Caco-2 (cell line): ENCODE results near the gene ELMO1. TPM values are rescaled to one million over a fixed set of nuclear protein-coding genes. Genes with fewer than 3 reads are reported as not detected.

Experiments
- BruUV-seq: library from RNA; stranded (reverse); fragments of 400-500 nt; replicated peaks from 2 replicates; lab custom pipeline; 2021; lab: Mats Ljungman, UMichigan
- CTCF ChIA-PET: fragments of 300-600 bp; sonication (Branson Sonifier 250); formaldehyde crosslinking; loops from one replicate; lab custom pipeline; 2022; ENCODE audit warnings: antibody characterized with exemption; lab: Charles Lee
- POLR2A ChIA-PET: fragments of 300-600 bp; sonication (Branson Sonifier 250); formaldehyde crosslinking; loops from one replicate; lab custom pipeline; 2022; ENCODE audit warnings: antibody characterized with exemption; lab: Charles Lee
- DNase-seq, 2 experiments: peaks; one replicate each; pipeline versions ENCODE4 v3.0.0 to v3.0.0-alpha.2; 2020 to 2022
- H3K27me3 ChIP-seq: replicated peaks from 2 replicates; pipeline ENCODE4 v1.6.0; 2011; ENCODE audit warnings: low read length; ENCODE audit not compliant: control insufficient read depth, insufficient read depth
- H3K36me3 ChIP-seq: 2 replicates; pipeline ENCODE4 v1.5.1; 2011; ENCODE audit warnings: low read length; ENCODE audit not compliant: control insufficient read depth, insufficient read depth
- H3K4me1 ChIP-seq: fragments of 250-450 bp; sonication (Bioruptor Pico); 2 replicates; pipeline ENCODE4 v1.5.1; 2020; ENCODE audit warnings: mild to moderate bottlenecking
- H3K4me3 ChIP-seq: 2 replicates; pipeline ENCODE4 v1.5.1; 2011; ENCODE audit warnings: low read depth, mild to moderate bottlenecking, control low read depth, low read length
- H3K9me3 ChIP-seq: fragments of 250-450 bp; sonication (Bioruptor Pico); 2 replicates; pipeline ENCODE4 v1.5.1; 2020; ENCODE audit warnings: mild to moderate bottlenecking, moderate library complexity
- H3K27ac Mint-ChIP-seq: one replicate; pipeline ENCODE4 v1.8.0; 2022; ENCODE audit warnings: mixed read lengths; ENCODE audit not compliant: unreplicated experiment
- H3K27me3 Mint-ChIP-seq: one replicate; pipeline ENCODE4 v1.8.0; 2022; ENCODE audit warnings: mixed read lengths; ENCODE audit not compliant: insufficient read depth, unreplicated experiment
- H3K36me3 Mint-ChIP-seq: one replicate; pipeline ENCODE4 v1.8.0; 2022; ENCODE audit warnings: mild to moderate bottlenecking, mixed read lengths; ENCODE audit not compliant: insufficient read depth, unreplicated experiment
- H3K4me1 Mint-ChIP-seq: one replicate; pipeline ENCODE4 v1.8.0; 2022; ENCODE audit warnings: low read depth, mixed read lengths; ENCODE audit not compliant: unreplicated experiment
- H3K4me3 Mint-ChIP-seq: one replicate; pipeline ENCODE4 v1.8.0; 2022; ENCODE audit warnings: mild to moderate bottlenecking, moderate library complexity, mixed read lengths; ENCODE audit not compliant: unreplicated experiment
- H3K9me3 Mint-ChIP-seq: one replicate; pipeline ENCODE4 v1.8.0; 2022; ENCODE audit warnings: mixed read lengths; ENCODE audit not compliant: unreplicated experiment
- CTCF ChIP-seq, 2 experiments: fragments of 200-600 bp in 1 of 2; IDR thresholded peaks; 1 replicate in 1 of 2; 2 replicates in 1 of 2; pipeline versions ENCODE4 v1.5.1 to v1.8.0; 2011 to 2022; ENCODE audit warnings: antibody characterized with exemption in 1 of 2, control low read depth in 1 of 2, inconsistent platforms in 1 of 2, low read depth in 1 of 2, low read length in 1 of 2, mild to moderate bottlenecking in 1 of 2, moderate library complexity in 1 of 2; ENCODE audit not compliant: insufficient read depth in 1 of 2, severe bottlenecking in 1 of 2, unreplicated experiment in 1 of 2
- intact Hi-C: fragments of 100-400 bp; cut with micrococcal nuclease; formaldehyde crosslinking; loops from one replicate; pipeline ENCODE4 v1.10.0; 2022; ENCODE audit not compliant: unreplicated experiment
- total RNA-seq: library from RNA; stranded (reverse); gene quantifications from 2 replicates; pipeline ENCODE4 v1.2.3, GENCODE V29; 2022

ELMO1 gene
- total RNA-seq, 1 experiment from 2014 or later = 0.14 TPM

- peak; percentile 68 to 72 for DNase-seq
- Histone ChIP-seq H3K4me1 (peaks cover 23% of the 10 kb centered on the region), H3K9me3 (peaks cover 7% of the 10 kb centered on the region; the same call in 1 of the 2 replicates), H3K36me3 (no peaks in the 10 kb centered on the region), H3K4me3 (no peak overlapping the region), H3K27me3 (no peaks in the 10 kb centered on the region)
- BruUV-seq = no TSS peak
- intact Hi-C loops = loop anchor here (1.0 to 5.0 kb wide), 3 partner anchors 215 to 480 kb away; no protein-coding TSS in a partner anchor
- H3K4me1 Mint-ChIP-seq = peaks cover 35% of the 10 kb centered on the region
- TF ChIP-seq CTCF (IDR thresholded peaks at IDR 0.05; ENCODE audit: insufficient read depth in 1 of 2, low read depth in 1 of 2, low read length in 1 of 2, severe bottlenecking in 1 of 2, unreplicated experiment in 1 of 2) = peak; percentile 63 to 70
- H3K4me3 Mint-ChIP-seq = no peak overlapping the region
- POLR2A ChIA-PET = no interaction called here
- peaks cover 48% of the 10 kb centered on the region for H3K9me3 Mint-ChIP-seq
- H3K27ac Mint-ChIP-seq = no peak overlapping the region
- CTCF ChIA-PET = interaction anchor here (0.5 to 2.6 kb wide), 13 partner anchors 17 to 506 kb away, joined by 3 to 58 read pairs (median 4); no protein-coding TSS in a partner anchor
- H3K36me3 Mint-ChIP-seq = peaks cover 23% of the 10 kb centered on the region
- H3K27me3 Mint-ChIP-seq = no peaks in the 10 kb centered on the region
Measured at GRCh38 chr7:36967387-36967786, 481.3 kb downstream of the ELMO1 start.

GRCh38 chr7:36966636-36967035, 482.0 kb downstream of the ELMO1 start:
- Histone ChIP-seq H3K4me3 (no peak overlapping the region), H3K27me3 (no peaks in the 10 kb centered on the region), H3K36me3 (no peaks in the 10 kb centered on the region), H3K9me3 (peaks cover 5% of the 10 kb centered on the region; the same call in 1 of the 2 replicates), H3K4me1 (peaks cover 15% of the 10 kb centered on the region)
- H3K4me1 Mint-ChIP-seq = peaks cover 39% of the 10 kb centered on the region
- no TSS peak for BruUV-seq
- H3K9me3 Mint-ChIP-seq = peaks cover 54% of the 10 kb centered on the region
- ChIA-PET POLR2A (no interaction called here), CTCF (interaction anchor here (0.6 to 2.6 kb wide), 9 partner anchors 20 to 506 kb away, joined by 3 to 58 read pairs (median 4); no protein-coding TSS in a partner anchor)
- DNase-seq = no peak
- H3K27me3 Mint-ChIP-seq = no peaks in the 10 kb centered on the region
- no peak overlapping the region for H3K4me3 Mint-ChIP-seq
- TF ChIP-seq CTCF (IDR thresholded peaks at IDR 0.05; ENCODE audit: insufficient read depth in 1 of 2, low read depth in 1 of 2, low read length in 1 of 2, severe bottlenecking in 1 of 2, unreplicated experiment in 1 of 2) = no peak
- H3K36me3 Mint-ChIP-seq = peaks cover 20% of the 10 kb centered on the region
- intact Hi-C loops = loop anchor here (1.0 to 5.0 kb wide), 3 partner anchors 216 to 479 kb away; no protein-coding TSS in a partner anchor
- no peak overlapping the region for H3K27ac Mint-ChIP-seq

GRCh38 chr7:36966039-36966438, 482.6 kb downstream of the ELMO1 start:
- BruUV-seq = no TSS peak

More at GRCh38 chr7:36966039-36966438, 482.6 kb downstream of the ELMO1 start:
- peaks cover 54% of the 10 kb centered on the region for H3K9me3 Mint-ChIP-seq
- Histone ChIP-seq H3K4me1 (peaks cover 11% of the 10 kb centered on the region), H3K9me3 (peaks cover 5% of the 10 kb centered on the region; the same call in 1 of the 2 replicates), H3K36me3 (no peaks in the 10 kb centered on the region), H3K4me3 (no peak overlapping the region), H3K27me3 (no peaks in the 10 kb centered on the region)
- DNase-seq = no peak
- peaks cover 15% of the 10 kb centered on the region for H3K36me3 Mint-ChIP-seq
- H3K4me1 Mint-ChIP-seq = peaks cover 35% of the 10 kb centered on the region
- TF ChIP-seq CTCF (IDR thresholded peaks at IDR 0.05; ENCODE audit: insufficient read depth in 1 of 2, low read depth in 1 of 2, low read length in 1 of 2, severe bottlenecking in 1 of 2, unreplicated experiment in 1 of 2) = no peak
- ChIA-PET CTCF (no interaction called here), POLR2A (no interaction called here)
- H3K27me3 Mint-ChIP-seq = no peaks in the 10 kb centered on the region
- H3K27ac Mint-ChIP-seq = no peak overlapping the region
- intact Hi-C loops = loop anchor here (5.0 kb wide), 1 partner anchor 479 kb away; no protein-coding TSS in a partner anchor
- H3K4me3 Mint-ChIP-seq = no peak overlapping the region
